HCT116 (cell line): ENCODE measurements around the gene SH3TC1.

Source experiments
- ATF3 ChIP-seq: IDR thresholded peaks from 2 replicates; pipeline ENCODE4 v1.6.1; 2012
- CTCF ChIP-seq, 3 experiments: fragments of 200-600 bp in 1 of 3; sonication (generic) in 1 of 3; IDR thresholded peaks in 2 of 3; conservative IDR thresholded peaks in 1 of 3; 2 replicates each; pipeline ENCODE4 v1.5.1; 2012 to 2017; ENCODE audit warnings: low read depth in 2 of 3, low read length in 2 of 3, antibody characterized with exemption in 1 of 3, borderline replicate concordance in 1 of 3, control low read depth in 1 of 3, mild to moderate bottlenecking in 1 of 3, mixed read lengths in 1 of 3, mixed run types in 1 of 3, moderate library complexity in 1 of 3; ENCODE audit not compliant: insufficient read depth in 1 of 3
- ELF1 ChIP-seq: IDR thresholded peaks from 2 replicates; pipeline ENCODE4 v1.6.1; 2012; ENCODE audit warnings: low read depth, borderline replicate concordance
- EZH2 ChIP-seq: fragments of 200-600 bp; sonication (generic); IDR thresholded peaks from 2 replicates; pipeline ENCODE4 v1.6.1; 2017; ENCODE audit warnings: antibody characterized with exemption, mixed run types
- POLR2A ChIP-seq: IDR thresholded peaks from 2 replicates; pipeline ENCODE4 v1.7.0; 2011; ENCODE audit warnings: borderline replicate concordance; ENCODE audit not compliant: insufficient read depth, insufficient read length; ENCODE audit errors: extremely low read depth
- RAD21 ChIP-seq: IDR thresholded peaks from 2 replicates; pipeline ENCODE4 v1.6.1; 2012; ENCODE audit warnings: low read depth, mild to moderate bottlenecking
- ZBTB33 ChIP-seq: IDR thresholded peaks from 2 replicates; pipeline ENCODE4 v1.6.1; 2011; ENCODE audit warnings: mild to moderate bottlenecking, low read length, moderate library complexity; ENCODE audit not compliant: insufficient replicate concordance; ENCODE audit errors: extremely low read depth
- ZNF274 ChIP-seq: fragments of 200-500 bp; sonication (Bioruptor generic); IDR thresholded peaks from 2 replicates; pipeline ENCODE4 v1.6.1; 2014; ENCODE audit warnings: mild to moderate bottlenecking, low read depth, low read length, inconsistent platforms

- no peak for TF ChIP-seq ATF3
- TF ChIP-seq ZBTB33, result no peak
- no peak for TF ChIP-seq CTCF (IDR thresholded peaks at IDR 0.05 in 2 of 3, conservative IDR thresholded peaks at IDR 0.05 in 1 of 3; ENCODE audit: borderline replicate concordance in 1 of 3, insufficient read depth in 1 of 3, low read depth in 2 of 3, low read length in 2 of 3)
- TF ChIP-seq POLR2A, result no peak
- TF ChIP-seq EZH2, result no peak
- no peak for TF ChIP-seq ZNF274
- TF ChIP-seq RAD21, result no peak
- no peak for TF ChIP-seq ELF1
Measured at GRCh38 chr4:8247047-8247930, 48.2 kb downstream of the SH3TC1 start.
